ENCODE measurements around the gene GET4.
"Not testable (repeated sequence)": the region's sequence is repeated elsewhere in the genome, so short reads cannot be mapped to it uniquely, and the experiment has no call there.

Gene GET4

DNA sequence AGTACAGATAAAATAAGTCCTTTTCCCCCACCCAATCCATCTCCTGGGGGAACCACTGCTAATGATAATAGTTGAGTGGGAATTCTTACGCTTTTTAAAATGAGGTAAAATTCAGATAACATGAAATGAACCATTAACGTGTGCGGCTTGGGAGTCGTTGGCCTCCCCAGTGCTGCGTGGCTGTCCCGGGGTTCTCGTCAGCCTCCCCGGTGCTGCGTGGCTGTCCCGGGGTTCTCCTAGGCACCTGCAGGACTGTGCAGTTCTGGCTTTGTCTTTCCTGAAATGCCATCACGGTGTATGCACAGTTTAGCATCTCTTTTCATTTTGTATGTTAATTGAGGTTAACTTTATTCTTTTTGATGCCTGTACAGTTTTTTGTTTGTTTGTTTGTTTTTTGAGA is 30.6 kb upstream of the GET4 start:
- DNase-seq (ENCODE audit: low spot score): no peak

DNA sequence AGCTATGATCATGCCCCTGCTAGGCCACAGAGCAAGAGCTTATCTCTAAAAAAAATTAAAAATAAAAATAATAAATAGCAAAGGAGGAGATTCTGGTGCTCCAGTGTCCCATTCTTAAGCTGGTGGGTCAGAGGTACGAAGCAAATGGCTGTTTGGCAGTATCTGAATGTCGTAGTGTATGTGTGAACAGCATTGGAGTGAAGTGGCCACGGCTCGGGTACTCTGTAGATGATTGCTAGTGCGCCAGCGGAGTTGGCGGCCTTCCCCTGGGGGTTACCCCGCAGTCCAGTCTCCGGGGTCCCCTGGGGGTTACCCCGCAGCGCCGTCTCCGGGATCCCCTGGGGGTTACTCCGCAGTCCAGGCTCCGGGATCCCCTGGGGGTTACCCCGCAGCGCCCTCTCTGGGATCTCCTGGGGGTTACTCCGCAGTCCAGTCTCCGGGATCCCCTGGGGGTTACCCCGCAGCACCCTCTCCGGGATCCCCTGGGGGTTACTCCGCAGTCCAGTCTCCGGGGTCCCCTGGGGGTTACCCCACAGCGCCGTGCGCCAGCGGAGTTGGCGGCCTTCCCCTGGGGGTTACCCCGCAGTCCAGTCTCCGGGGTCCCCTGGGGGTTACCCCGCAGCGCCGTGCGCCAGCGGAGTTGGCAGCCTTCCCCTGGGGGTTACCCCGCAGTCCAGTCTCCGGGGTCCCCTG is 29.2 kb upstream of the GET4 start:
- DNase-seq (ENCODE audit: low spot score): not testable (repeated sequence)

DNA sequence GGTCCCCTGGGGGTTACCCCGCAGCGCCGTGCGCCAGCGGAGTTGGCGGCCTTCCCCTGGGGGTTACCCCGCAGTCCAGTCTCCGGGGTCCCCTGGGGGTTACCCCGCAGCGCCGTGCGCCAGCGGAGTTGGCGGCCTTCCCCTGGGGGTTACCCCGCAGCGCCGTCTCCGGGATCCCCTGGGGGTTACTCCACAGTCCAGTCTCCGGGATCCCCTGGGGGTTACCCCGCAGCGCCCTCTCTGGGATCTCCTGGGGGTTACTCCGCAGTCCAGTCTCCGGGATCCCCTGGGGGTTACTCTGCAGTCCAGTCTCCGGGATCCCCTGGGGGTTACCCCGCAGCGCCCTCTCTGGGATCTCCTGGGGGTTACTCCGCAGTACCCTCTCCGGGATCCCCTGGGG is 28.6 kb upstream of the GET4 start:
- not testable (repeated sequence) for DNase-seq (ENCODE audit: low spot score)

DNA sequence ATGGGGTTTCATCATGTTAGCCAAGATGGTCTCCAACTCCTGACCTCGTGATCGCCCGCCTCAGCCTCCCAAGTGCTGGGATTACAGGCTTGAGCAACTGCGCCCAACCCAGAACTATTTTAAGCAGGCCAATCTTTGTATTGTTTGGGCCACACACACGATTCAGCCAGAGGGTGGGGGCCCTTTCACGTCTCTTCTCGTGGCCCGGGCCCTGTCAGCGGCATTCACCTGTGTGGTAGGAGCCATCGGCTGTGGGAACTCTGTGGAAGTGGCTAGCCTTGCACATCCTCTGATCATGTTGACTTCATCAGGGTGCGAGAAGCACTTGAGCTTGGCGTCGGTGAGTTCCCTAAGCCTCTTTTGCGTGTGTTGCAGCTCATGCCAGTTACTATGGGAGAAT is 27.2 kb upstream of the GET4 start:
- DNase-seq (ENCODE audit: low spot score): no peak

DNA sequence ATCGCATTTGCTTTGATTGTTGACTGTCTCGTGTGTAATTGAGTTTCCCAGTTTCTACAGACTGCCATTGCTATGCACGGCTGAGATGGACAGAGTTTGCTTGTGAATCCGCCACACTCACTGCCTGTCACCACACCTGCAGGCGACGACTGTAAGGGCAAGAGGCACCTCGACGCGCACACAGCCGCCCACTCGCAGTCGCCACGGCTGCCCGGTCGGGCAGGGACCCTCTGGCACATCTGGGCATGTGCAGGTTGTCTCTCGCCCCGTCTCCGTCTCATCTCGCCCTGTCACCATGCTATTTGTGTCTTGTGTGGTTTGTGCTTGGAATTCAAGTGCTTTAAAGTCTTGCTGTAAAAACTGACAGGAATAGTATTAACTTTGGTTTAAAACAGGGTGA is 26.6 kb upstream of the GET4 start:
- DNase-seq (ENCODE audit: low spot score): no peak

DNA sequence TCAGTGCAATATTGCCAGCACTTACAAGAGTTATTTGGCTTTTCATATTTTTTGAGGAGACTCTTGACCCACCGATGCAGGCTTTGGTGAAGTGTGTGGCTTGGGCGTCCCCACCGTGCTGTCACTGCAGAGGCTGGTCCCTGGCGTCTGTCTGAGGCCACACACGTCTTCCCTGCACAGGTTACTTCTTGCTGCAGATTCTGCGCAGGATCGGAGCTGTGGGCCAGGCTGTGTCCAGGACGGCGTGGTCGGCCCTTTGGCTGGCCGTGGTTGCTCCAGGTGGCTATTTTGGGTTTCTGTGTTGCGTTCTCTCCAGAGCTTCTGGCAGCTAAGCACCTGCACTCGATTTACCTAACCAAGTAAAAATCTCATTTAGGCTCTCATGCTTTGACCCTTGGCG is 25.1 kb upstream of the GET4 start:
- DNase-seq (ENCODE audit: low spot score): no peak

DNA sequence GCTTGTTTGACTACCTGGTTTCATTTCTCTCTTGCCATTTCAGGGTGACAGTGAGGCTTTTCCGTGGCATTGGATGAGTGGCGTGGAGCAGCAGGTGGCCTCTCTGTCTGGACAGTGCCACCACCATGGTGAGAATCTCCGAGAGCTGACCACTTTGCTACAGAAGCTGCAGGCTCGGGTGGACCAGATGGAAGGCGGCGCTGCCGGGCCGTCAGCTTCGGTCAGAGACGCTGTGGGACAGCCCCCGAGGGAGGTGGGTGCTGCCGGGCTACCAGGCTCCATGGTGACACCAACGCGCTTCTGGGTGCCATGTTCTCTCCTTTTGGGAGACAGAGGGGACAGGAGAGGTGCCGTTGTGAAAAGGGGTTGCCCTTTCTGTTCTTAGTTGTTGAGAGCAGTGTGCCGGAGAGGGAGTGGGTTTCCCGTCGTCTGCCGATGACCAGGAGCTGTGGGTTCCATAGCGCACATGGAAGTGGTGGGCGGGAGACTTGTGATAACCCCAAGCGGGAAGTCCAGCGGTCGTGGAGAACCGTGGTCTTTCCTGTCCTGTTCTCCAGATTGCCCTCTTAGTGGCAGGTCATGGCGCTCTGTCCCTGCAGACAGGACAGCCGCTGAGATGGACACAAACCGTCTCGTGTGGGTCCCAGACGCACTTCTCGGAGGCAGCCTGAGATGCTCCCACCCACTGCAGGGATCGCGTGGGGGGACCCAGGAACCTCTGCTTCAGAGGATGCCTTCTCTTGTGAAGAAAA is 22.8 kb upstream of the GET4 start:
- DNase-seq (ENCODE audit: low spot score): no peak

DNA sequence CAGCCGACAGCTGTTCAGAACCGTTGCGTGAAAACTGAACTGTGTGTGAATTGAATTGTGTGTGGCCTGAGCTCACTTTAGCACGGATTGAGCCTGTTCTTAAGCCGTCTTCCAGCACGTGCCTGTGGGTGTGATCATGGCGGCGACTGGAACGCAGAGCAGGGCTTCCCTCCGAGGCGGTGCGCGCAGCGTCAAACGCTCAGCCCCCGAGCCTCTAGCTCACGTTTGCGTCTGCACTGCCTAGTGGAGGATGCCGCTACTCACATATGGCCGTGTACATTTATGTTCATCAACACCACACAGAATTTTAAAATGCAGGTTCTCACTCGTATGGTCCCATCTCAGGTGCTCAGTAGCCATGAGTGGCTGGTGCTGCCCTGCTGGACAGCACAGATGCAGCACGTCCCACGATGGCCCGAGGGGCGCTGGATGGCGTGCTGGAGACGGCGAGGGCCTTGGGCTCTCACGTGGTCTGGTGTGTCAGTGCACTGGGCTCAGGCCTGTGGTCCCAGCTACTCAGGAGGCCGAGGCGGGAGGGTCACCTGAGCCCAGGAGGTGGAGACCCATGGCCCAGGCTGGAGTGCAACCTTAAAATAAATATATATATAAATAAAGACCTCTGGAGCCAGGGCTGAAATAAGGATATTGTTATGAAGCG is 22.1 kb upstream of the GET4 start:
- no peak for DNase-seq (ENCODE audit: low spot score)

DNA sequence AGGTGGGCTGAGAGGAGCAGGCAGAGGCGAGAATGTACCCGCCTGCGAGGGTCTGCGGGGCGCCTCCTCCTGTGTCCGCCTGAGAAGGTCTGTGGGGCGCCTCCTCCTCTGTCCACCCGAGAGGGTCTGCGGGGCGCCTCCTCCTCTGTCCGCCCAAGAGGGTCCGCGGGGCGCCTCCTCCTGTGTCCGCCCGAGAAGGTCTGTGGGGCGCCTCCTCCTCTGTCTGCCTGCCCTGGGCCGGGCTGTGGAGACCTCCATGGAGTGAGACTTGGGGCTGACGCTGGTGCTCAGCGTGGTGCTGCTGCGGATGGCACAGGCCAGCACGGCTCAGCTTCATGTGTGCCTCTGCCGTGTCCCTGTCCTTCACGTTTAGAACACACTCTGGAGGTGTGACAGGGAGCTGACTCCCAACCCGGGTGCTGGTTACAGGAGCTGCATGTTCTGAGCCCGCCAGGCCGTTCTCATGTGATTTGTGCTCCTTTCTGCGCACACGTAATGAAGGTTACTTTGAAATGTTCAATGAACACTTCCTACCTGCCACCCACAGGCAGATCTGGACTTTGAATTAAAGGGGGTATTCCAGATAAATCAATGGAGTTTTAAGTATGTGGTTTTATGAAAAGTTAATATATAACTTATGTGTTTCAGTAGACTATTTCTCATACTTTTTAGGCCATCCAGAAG is 20.5 kb upstream of the GET4 start:
- DNase-seq (ENCODE audit: low spot score): no peak

DNA sequence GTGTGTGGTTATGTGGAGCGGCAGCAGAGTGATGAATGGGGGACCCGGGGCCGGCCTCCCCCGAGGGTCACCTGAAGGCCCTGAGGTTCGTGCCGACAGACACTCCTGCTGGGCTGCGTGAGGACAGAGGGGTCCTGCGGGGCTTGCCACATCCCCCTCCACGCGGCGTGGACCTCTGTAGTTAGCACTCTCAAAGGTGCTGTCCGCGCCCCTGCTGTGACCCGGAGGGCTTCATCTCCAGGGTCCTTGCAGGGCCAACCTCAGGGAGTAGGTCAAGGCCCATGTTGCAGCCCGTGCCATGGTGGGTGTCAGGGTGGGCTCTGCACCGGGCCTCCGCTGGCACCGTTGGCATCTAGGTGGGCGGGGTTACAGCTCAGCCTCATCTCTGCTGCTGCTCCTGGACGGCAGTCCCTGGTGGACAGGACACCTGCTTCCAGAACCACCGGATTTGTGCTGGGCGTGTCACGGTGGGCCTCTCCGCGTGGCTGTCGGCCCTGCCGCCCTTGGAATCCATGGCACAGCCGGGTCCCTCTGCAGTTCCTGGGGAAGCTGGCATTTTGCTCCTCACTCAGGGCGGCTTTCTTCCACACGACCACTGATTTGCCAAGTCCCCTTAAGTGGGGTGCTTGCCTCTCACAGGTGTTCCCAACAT is 19.8 kb upstream of the GET4 start:
- no peak for DNase-seq (ENCODE audit: low spot score)

DNA sequence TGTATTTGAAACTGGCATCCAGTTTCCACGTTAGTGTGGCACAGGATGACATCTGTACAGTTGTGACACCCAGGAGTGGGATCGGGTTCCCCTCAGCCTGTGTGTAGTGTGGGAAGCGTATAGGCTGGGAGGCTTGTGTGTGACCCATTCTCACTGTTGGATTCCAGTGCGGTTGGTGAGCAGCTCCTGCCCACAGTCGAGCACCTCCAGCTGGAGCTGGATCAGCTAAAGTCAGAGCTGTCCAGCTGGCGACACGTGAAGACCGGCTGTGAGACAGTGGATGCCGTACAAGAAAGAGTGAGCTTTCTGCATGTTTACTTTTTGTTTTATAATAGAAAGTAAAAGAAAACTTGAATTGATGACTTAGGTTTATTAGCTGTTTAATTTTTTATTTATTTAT is 18.7 kb upstream of the GET4 start:
- DNase-seq (ENCODE audit: low spot score): no peak

DNA sequence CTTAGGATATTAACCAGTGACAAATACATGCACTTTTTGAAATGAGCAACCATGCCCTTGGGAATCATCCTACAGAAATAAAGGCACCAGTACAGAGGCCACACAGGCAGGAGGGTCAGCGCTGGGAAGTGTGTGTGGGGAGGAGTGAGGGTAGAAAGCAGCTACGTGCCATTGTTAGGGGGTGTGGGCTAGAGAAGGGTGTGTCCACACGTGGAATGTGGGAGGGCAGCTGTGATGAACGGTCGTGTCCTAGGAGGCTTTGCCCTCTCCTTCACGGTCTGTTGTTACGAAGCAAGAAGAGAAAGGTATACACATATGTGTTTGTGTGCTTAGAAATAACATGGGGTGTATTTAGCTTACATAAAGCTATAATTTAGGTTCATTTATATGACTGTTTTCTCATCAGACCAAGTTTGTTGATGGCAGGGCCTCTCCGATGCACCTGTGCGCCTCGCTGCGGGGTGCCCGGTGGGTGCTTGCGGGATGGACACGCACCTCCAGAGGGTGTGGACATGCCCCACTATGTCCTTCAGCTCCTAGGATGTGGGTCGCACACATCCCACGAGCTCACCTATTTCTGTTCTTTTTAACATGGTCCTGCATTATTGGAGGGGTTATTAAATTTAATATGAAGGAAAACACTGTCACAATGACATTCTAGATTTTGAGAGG is 16.9 kb upstream of the GET4 start:
- no peak for DNase-seq (ENCODE audit: low spot score)

DNA sequence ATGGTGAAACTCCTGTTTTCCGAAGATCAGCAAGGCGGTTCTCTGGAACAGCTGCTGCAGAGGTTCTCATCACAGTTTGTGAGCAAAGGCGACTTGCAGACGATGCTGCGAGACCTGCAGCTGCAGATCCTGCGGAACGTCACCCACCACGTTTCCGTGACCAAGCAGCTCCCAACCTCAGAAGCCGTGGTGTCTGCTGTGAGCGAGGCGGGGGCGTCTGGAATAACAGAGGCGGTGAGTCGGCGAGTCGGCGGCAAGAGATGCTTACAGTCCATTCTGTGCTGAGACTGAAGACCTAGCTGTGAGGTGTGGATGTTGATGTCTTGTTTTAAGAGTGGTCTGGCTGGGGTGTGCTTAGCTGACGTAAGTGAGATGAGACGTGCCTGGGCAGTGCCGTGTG is 16.2 kb upstream of the GET4 start:
- no peak for DNase-seq (ENCODE audit: low spot score)

DNA sequence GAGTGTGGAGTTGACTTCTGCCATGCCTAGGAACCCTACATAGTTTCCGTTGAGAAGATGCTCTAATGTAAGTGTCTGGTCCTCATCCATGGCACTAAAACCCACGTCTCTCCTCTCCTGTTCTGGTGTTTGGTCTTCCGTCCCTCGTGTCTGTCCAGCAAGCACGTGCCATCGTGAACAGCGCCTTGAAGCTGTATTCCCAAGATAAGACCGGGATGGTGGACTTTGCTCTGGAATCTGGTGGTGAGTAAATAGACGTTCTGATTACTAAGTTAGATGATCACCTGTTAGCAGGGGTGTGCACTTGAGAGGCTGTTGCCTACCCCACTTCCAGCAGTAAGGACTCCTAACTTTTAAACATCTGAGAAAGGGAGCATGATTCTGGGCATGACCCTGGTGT is 15.1 kb upstream of the GET4 start:
- DNase-seq (ENCODE audit: low spot score): no peak

DNA sequence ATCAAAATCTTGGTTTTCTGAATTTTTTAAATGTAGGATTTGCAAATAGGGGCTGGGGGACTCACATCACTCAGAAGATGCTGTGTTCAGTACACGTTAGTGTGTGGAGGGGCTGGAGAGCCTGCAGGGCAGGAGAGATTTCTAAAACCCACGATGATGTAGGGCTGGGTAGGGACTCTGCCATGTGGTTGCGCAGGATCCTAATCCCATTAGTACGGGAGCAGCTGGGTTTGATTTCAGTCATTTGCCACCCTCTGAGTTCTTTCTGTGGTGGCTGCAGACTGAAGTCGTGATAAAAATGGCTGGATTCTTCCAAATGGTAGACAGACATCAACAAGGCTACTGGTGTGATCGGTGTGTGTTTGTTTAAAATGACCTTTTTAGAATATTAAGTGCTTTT is 14.2 kb upstream of the GET4 start:
- DNase-seq (ENCODE audit: low spot score): no peak

DNA sequence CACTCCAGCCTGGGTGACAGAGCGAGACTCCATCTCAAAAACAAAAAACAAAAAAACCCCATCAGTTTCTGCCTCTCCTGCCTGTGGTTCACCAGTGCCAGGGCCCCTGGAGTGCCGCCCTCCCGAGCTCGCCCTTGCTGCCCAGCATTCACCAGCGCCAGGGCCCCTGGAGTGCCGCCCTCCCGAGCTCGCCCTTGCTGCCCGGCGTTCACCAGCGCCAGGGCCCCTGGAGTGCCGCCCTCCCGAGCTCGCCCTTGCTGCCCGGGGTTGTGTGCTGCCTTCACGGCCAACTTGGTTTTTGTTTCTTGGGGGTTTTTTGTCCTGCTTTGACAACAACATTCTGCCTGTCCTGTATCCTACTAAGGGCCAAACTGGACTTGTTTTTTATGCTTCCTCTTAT is 13.2 kb upstream of the GET4 start:
- DNase-seq (ENCODE audit: low spot score): no peak

DNA sequence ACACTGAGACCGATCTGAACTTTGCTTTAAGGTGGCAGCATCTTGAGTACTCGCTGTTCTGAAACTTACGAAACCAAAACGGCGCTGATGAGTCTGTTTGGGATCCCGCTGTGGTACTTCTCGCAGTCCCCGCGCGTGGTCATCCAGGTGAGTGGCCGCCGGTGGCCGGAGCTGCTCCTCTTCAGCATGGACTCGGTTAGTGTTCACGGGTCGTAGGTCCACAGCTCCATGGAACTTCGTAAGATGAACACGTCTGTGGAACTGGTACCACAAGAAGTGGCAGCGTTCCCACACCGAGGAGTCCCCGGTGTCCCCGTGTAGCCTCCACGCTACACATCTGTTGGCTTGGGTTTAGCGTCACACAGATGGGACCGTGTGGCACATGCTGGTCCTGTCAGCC is 10.4 kb upstream of the GET4 start:
- no peak for DNase-seq (ENCODE audit: low spot score)

DNA sequence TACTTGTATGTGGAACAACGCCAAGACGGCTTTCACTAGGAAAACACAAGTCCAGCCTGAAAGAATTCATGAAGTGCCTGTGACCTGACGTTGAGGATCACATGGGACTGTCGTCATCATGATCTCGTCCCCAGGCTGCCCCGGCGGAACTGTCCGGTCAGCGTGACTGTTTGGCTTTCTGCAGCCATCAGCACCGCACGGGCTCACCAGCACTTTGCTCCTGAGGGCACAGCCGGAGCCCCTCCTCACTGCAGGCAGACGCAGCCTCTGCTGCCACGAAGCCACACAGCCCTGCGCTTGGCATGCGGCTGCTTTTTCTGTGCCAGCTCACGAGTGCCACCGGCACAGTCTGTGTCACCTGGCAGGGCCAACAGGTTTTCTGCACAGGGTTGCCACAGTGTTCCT is 9.4 kb upstream of the GET4 start:
- DNase-seq (ENCODE audit: low spot score): peak; percentile 89

DNA sequence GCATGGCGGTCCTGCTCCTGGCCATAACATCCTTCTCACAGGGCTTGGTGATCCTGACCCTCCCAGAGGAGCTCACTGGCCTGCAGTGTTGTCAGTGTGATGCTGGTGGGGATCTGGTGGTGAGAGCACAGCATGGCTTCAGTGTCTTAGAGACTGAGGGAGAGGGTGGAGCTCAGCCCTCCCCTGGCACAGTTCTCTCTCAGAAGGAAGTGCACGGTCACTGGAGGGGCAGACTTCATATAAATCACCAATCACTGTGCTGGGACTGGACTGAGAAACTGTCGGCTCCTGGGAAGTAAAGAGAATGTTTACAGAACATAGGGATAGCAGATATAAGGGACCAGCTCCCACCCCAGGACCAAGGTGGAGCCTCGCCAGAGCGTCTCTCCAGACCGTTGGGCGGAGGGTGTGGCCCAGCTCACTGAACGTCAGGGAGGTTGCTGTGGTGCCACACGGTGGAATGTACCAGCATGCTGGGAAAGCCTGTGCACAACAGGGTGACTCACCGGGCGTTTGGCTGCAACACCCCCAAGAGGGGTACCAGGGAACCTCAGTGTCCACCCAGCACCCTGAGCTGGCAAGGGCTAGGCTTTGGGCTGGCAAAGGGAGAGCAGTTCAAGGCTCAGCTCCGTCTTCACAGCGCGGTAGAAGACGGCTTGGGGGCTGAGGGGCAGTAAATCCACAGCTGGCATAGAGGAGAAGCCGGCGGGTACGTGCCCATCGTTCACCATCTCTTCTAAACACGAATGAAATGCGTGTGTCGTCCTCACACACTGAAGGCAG is 8.8 kb upstream of the GET4 start:
- peak; percentile 83 for DNase-seq (ENCODE audit: low spot score)

DNA sequence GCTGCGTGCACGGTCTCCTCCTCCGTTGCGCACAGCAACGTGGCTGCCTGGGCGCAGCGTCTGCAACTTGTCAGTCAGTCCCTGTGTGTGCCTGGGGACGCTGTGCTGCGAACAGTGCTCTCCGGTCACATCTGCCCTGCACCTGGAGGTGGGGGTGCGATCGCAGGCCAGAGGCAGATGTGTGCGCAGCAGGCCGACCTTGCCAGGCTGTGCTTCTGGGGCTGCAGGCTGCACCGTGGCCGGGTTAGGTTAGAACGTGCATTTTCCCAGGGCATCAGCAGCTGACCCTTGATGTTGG is 8.2 kb upstream of the GET4 start:
- DNase-seq (ENCODE audit: low spot score): peak; percentile 17

DNA sequence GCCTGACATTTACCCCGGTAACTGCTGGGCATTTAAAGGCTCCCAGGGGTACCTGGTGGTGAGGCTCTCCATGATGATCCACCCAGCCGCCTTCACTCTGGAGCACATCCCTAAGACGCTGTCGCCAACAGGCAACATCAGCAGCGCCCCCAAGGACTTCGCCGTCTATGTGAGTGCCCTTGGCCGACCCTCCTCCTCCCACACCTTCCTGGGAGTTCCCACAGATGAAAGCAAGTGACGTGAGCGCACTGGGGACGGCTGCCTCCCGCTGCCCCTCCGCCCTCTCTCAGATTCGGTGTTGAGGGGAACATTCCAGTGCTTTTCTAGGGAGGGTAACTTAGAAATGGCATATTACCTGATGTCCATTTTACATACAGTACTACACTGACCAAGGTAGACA is 7.0 kb upstream of the GET4 start:
- DNase-seq (ENCODE audit: low spot score): no peak
